Hematopoietic multipotent progenitor cell treated with erythropoietin and hydrocortisone succinate and interleukin-3 and kit ligand, for 4 days (in vitro differentiated cells): ENCODE results near the gene AQP5.

ENCODE experiments used
- DNase-seq: peaks from one replicate; pipeline ENCODE4 v3.0.0-alpha.2; 2015

Gene AQP5

GRCh38 chr12:49951411-49952240, 10.0 kb upstream of the AQP5 start:
- no peak for DNase-seq

- no peak for DNase-seq
Observed at GRCh38 chr12:49952391-49953055, 9.1 kb upstream of the AQP5 start.

- no peak for DNase-seq
Observed at GRCh38 chr12:49953151-49953550, 8.5 kb upstream of the AQP5 start.

GRCh38 chr12:49953961-49954846, 7.5 kb upstream of the AQP5 start:
- no peak for DNase-seq

GRCh38 chr12:49954863-49955830, 6.5 kb upstream of the AQP5 start:
- peak; percentile 36 for DNase-seq

- no peak for DNase-seq
Observed at GRCh38 chr12:49955899-49956662, 5.6 kb upstream of the AQP5 start.

GRCh38 chr12:49956663-49957569, 4.8 kb upstream of the AQP5 start:
- no peak for DNase-seq

GRCh38 chr12:49957570-49957967, 4.1 kb upstream of the AQP5 start:
- DNase-seq, result no peak

GRCh38 chr12:49959685-49960473, 1.8 kb upstream of the AQP5 start:
- no peak for DNase-seq

GRCh38 chr12:49960474-49961110, 1.1 kb upstream of the AQP5 start:
- DNase-seq, result no peak

- no peak for DNase-seq
Observed at GRCh38 chr12:49961993-49962764, 507 bp downstream of the AQP5 start.

- no peak for DNase-seq
Observed at GRCh38 chr12:49962861-49963765, 1.4 kb downstream of the AQP5 start.

GRCh38 chr12:49963976-49964815, 2.5 kb downstream of the AQP5 start:
- DNase-seq, result no peak

GRCh38 chr12:49964849-49965624, 3.4 kb downstream of the AQP5 start:
- no peak for DNase-seq

- no peak for DNase-seq
Observed at GRCh38 chr12:49965836-49966235, 4.2 kb downstream of the AQP5 start.
